ENCODE results near the gene SMIM41.

Gene SMIM41

DNA sequence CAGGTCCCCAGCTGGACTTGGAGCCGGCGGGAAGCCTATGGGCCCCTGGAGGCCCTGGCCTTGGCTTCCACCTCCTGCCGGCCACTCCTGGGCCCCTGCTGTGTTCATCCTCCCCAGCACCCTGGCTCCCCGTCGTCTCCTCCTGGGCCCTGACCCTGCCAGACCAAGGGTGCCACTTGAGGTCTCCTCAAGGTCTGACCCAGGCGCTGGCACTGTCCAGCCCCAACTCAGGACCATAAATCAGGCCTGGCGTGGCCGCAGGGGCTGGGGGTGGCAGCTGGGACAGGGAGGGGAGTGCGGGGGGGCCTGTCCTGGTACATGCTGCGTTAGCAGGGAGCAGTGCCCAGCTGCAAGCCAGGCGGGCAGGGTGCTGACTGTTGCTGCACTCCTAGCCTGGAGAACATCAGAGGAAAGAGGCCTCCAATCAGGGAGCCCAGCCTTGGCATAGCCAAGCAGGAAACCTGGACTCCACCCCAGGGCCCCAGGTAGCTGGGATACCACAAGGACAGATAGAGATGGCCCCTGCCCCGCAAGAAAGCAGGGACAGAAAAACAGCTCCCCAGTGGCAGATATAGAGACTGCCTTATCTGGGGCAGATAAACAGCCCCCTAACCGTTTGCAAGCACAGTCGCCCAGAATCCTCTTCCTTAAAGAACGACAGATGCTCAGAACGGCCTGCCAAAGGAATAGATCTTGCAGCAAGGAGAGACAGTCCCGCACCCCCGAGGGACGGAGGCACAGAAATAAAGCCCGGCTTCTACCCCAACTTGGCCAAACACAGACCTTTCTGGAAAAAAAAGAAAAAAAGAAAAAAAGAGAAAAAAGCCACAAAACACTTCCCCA is 16.2 kb upstream of the SMIM41 start:
- no peak for DNase-seq

DNA sequence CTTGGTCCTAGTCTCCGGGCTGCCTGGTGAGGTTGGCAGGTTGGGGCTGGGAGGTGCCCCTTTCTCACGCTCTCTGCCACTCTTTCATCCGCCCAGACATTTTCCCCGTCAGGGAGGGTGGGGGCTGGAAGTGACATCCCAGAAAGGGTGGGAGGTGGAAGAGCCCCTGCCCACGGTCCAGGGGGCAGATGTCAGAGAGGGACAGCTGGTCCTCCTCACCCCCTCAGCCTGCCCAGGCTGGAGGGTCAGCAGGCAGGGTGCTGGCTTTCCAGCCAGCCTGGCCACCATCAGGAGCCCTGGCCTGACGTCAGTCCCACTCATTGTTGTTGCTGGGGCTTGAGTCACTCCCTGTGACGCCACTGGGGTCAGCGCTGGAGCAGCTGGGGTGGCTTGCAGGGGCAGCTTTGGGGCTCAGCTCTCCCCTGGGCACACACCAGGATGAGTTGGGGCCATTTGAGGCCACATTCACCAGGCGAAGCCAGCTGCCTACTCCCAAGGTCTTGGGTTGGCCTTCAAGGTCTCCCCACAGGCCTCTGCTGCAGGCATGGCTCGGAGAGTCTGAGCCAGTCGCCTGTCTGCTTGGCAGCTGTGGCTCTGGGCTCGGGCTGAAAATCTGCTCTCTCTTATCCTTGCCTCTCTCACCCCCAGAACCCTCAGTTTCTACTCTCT is 15.4 kb upstream of the SMIM41 start:
- DNase-seq, result no peak

DNA sequence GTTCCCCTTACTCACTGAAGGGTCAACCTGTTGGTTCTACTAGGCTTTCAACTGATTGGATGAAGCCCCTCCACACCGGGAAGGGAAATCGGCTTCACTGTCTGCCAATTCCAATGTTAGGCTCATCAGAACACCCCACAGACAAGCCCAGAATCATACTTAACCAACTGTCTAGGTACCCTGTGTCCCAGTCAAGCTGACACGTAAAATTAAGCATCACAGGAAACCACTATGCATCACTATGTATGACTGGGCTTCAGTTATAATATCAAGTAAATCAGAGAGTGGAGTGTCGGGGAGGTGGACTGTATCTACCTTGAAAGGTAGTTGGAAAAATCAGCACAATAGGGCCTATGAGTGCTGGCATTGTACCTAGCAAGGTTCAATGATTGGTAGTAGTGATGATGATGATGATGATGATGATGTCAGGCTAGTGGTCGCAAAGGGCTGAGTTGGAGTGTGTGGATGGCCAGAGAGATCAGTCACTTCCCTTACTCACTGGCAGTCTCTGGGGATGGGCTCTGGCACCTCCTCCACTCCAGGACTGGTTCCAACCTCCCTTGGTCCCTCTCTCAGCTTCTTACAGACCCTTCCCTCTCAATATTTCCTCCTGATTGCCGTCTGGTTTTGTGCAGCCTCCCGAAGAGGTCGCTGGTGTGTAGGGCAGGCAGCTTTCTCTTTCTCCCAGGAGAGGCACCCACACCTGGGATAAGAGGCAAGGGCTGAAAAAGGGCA is 13.0 kb upstream of the SMIM41 start:
- DNase-seq, result no peak

DNA sequence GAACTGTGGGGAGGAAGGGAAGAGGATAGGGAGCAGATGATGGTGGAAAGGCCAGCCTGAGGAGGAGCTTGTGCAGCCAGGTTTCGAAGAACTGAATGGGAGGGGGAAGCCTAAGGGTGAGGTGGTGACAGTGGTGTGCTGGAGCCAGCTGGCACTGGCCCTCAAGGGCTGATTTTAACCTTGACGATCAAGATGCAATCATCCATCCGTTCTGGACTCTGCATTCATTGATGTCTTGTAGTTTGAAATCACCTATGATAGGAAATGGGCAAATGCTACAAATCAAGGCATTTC is 12.5 kb upstream of the SMIM41 start:
- no peak for DNase-seq

DNA sequence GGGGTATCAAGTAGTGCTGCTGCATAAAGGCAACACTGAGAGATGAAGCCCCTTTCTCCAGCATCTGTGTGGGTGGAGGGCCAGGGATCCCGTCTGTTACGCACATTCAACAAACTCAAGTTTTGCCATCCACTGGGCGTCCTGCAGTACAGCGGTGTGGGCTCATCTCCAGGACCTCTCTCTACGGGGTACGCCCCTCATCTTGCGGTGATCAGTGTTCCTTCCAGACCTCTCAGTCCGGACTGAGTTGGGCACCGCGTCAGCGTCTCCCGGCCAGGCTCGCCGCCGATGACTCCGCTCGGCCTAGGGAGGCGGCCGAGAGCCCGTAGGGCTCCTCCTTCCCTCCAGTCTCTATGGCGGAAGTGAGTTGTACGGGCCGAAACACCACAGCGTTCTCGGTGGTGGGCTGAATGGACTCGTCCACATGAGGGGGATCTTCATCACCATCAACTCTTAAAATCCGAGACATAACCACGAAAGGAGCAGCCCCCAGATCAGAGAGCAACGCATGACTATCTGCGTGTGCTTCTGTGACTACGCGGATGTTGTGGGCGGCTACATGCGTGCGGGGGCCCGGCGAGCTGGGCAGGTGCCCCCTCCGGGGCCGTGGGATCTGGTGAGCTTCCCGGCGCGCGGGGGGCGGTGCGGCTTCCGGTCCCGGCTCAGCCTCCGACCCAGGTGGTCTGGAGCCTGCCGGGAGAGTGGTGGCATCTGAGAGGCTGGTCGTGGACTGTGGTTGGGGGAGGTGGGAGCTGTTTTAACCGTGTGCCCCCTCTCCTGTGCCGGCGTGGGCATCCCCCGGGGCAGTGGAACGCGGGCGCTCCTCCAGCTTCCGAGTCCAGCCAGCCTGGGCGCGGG is 9.9 kb upstream of the SMIM41 start, which contains the start of gene ATG101:
Gene ATG101, plus strand, starts transcription at position 652 of the 858 bp plus-strand sequence. CDS start 3,673 bp downstream, outside the sequence.
- DNase-seq, result peak; percentile 83

DNA sequence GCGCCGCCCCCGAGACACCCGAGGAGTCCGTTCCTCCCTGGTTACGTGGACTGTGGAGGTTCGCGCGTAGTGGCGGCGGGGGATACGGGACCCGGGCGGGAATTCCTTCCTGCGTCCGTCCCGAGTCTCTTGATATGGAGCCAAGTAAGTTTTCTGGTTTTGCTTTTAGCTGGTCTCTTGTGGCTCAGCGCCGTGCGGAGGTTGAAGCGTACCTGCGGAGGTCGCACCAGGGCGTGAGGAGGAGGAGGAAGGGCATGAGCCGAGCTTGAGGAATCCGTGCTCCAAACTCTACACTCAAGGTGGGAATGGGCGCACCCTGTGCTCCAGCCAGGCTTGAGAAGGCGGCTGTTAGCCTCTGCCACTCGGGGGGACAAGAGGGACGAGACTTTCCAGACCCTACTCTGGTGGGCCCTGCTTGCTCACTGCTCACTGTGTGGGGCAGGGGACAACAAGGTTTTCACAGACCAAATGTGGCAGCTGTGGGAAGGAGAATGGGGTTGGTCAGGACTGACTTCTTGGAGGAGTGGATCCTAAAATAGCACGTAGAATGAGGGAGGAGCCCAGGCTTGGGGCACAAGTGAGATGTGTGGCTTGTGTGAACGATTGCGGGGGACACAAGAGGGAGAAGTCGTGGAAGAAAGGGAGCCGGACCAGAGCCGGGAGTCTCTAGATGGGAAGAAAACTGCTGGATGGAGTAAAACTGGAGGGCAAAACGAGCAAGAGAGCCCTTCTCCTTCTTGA is 9.1 kb upstream of the SMIM41 start:
- DNase-seq, result no peak

DNA sequence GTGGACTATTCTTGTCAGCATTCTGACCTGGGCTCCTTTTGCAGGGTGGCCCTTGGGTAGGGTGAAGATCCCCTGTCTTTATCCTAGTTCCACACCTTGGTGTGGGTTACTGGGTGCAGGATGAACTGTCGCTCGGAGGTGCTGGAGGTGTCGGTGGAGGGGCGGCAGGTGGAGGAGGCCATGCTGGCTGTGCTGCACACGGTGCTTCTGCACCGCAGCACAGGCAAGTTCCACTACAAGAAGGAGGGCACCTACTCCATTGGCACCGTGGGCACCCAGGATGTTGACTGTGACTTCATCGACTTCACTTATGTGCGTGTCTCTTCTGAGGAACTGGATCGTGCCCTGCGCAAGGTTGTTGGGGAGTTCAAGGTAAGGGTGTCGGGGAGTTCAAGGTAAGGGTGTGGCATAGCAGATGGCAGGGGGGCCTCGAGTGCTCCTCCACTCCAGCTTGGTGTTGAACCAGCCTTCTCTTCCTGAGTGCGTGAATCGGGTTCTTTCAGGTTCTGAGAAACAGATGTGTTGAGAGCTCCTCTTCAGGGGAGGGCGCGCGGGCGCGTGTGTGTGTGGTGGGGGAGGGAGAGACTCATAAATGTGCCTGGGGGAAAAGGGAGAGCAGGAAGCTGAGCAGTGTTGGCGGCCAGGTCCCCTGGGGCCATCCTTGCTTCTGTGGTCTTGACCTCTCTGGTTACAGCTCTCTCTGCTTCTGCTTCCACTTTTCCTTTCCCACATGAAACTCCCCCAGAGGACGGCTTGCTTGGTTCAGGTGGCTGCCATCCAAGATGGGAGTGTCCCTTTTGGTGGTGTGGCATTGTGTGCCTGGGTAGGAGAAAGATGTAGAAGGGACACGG is 5.7 kb upstream of the SMIM41 start:
- DNase-seq, result no peak

DNA sequence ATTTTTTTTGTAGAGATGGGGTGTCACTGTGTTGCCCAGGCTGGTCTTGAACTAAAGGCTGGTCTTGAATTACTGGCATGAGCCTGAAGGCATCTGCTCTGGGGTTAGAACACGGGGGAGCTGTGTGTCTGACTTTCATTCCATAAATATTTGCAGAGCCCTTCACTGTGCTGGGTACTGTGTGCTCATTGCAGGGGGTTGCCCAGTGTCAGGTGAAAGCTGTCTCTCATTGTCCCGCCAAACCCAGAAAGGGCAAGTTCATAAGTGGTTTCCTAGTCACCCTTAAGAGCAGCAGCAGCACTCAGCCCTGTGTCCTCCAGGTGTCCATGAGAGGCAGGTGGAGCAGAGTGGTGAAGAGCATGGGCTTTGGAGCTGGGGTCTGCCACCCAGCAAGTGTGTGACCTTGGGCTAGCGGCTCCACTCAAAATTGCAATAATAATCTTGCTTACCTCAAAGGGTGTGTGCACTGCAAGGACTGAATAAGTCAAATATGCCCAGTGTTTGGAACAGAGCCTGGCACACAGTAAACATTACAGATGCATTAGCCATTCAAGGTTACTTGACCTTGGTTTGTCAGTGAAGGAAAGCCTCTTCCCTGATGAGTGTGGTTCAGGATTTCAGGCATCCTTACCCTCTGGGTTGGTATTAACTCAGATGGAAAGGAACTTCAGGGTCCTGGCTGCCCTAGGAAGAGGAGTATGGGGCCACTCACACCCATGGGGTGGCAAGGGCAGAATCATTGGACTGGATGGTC is 4.4 kb upstream of the SMIM41 start:
- no peak for DNase-seq

DNA sequence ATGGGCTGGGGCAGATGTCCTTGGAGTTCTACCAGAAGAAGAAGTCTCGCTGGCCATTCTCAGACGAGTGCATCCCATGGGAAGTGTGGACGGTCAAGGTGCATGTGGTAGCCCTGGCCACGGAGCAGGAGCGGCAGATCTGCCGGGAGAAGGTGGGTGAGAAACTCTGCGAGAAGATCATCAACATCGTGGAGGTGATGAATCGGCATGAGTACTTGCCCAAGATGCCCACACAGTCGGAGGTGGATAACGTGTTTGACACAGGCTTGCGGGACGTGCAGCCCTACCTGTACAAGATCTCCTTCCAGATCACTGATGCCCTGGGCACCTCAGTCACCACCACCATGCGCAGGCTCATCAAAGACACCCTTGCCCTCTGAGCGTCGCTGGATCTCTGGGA is 2.7 kb upstream of the SMIM41 start:
- no peak for DNase-seq

DNA sequence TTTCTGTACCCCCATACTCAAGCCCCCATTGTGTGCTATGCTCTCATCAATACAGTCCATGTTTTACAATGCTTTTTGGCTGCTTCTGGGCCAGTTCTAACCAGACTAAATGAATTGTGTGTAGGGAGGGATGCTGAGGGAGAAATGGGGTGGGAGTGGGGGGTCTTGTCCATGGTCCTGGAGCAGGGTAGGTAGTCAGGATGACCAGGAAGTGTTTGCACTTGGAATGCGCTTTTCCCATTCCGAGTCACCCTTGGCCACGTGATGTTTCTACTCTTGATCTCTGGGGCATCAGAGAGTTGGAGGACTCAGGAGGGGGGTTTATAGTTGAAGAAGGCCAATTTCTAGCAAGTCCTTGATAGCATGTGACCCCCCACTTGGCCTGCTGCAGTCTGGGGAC is 1.2 kb upstream of the SMIM41 start:
- no peak for DNase-seq

DNA sequence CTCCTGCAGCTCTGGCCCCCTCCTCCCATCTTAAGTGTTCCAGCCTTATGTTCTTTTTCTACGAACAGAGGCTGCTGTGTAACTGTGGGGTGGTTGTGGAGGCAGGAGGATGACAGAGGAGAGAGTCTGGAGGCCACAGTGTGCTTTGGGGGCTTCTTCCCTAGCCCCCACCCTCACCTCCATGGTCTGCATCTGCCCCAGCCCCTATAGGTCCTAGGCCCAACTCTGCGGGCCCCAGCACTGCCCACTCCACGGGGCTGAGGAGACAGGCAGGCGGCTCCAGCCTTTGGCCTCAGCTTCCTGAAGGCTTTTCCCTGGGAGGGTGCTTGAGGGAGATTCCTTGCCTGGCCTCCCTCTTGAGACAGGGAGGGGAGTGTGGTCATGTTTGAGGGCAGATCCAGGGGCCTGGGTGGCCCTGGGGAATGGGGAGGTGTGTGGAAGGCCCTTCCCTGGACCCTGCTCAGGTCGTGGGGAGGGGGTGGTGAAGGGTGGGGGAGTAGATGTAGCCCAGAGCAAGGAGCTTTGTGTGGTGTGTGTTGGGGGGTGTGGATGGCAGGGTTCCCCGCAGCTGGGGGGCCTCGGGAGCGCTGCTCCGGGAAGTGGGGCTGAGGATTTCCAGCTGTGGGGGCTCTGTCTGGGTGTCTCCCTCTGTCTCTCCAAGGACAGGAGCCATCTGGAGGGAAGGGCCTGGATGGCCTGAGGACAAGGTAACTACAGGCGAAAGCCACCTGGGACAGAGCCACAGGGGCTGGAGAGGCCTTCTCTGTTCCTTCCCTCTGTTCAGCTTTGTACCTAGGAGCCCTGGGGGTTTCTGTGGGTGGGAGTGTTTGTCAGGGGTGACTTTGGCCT is 1.1 kb downstream of the SMIM41 start:
- no peak for DNase-seq

DNA sequence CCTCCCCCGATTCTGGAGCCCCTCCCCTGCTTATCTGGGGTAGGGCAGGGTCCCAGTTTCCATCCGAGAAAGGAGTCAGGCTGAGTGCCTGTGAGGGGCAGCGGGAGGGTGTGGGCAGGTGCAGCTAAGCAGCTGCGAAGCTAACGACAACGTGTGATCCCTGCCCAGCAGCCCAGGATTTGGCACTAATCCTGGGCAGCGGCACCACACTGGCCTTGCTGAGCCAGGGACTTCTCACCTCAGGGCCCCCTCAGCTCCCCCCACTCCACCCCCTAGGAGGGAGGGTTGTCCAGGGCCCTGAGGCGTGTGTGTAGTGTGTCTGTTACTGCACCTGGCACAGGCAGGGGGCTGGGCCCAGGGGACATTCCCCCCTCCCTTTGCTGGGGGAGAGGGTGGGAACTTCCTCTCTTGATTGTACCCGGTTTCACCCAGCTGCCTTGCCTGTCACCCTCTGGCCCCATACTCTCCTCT is 1.8 kb downstream of the SMIM41 start:
- no peak for DNase-seq

DNA sequence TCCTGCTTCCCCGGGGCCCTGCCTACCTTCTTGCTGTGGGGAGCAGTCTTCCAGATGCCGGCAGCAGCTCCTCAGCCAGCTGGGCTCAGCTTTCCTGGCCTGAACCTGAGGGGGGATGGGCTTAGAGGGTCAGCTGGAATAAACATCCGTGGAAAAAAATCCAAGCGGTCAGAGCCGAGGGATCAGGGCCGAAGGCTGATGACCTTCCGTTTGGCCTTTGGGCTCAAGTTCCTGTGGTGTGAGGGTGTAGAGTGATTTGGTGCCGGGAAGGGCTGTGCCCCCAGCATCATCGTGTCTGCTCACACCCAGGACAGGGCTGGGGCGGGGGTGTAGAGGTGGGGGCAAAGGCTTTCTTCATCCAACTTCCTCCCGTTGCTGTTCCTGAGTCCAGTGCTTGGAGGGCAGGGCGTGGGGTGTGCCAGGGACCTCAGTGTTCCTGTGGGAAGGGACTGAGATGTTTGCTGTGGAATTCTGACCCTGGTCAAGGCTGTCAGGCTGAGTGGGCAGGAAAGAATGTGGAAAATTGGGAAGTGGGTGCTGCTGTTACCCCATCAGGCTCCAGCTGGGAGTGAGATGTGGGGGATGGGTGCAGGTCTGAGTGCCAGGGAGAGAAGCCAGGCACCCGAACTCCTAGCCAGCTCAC is 2.6 kb downstream of the SMIM41 start:
- DNase-seq, result no peak

DNA sequence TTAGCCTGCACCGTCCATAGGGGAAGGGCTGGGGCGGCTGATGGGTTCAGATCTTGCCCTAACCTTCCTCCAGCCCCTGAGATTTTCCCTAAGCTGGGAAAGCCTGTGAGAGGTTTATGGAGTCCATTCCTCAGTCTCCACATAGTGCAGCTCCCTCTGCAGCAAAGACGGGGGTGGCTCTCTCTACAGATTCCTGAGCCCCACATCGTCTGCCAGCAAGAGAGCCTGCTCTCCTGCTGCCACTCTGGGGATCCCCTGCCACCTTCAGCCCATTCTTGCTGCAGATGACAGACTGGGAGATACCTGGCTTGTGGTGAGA is 3.1 kb downstream of the SMIM41 start:
- no peak for DNase-seq

DNA sequence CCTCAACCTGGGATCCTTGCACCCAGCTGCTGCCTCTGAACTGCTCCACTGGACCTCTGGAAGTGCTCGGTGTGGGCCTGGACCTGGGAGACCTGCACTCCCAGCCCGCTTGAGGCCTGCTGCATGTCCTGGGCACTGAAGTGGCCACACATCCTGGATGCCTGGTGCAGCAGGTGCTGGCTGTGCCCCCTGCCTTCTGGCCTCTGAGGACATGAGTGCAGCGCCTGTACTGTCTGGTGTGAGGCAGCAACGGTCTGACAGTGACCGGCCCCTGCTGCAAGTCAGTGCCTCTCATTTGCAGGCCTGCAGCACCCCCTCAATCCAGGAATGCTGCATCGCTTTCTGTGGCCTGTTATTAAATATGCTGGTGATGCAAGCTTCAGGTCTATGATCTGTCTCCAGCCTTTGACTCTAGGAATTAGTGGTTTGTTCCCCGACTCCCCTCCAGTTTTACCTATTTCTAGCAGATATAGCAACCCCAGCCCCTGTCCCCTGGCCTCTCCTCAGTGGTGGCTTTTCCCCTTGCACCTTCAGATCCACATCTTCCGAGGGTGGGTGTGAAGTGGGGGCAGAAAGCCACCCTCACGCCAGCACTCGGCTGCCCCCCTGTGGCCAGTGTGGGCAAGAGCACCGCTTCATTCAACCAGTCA is 3.6 kb downstream of the SMIM41 start:
- peak; percentile 47 for DNase-seq

DNA sequence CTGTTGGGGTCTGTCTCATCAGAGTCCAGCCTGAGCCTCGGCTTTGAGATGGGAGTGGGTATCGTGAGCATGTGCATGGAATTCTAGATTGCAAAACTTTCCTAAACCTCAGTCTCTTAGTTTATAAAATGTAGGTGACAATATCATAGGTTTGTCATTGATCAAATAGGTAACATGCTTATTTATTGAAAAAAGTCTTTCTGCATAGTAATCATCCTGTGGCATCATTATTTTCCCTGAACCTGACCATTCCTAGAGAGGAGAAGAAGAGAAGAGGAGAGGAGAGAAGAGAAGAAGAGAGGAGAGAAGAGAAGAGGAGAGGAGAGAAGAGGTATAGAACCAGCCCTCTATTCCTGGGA is 4.1 kb downstream of the SMIM41 start:
- DNase-seq, result no peak

DNA sequence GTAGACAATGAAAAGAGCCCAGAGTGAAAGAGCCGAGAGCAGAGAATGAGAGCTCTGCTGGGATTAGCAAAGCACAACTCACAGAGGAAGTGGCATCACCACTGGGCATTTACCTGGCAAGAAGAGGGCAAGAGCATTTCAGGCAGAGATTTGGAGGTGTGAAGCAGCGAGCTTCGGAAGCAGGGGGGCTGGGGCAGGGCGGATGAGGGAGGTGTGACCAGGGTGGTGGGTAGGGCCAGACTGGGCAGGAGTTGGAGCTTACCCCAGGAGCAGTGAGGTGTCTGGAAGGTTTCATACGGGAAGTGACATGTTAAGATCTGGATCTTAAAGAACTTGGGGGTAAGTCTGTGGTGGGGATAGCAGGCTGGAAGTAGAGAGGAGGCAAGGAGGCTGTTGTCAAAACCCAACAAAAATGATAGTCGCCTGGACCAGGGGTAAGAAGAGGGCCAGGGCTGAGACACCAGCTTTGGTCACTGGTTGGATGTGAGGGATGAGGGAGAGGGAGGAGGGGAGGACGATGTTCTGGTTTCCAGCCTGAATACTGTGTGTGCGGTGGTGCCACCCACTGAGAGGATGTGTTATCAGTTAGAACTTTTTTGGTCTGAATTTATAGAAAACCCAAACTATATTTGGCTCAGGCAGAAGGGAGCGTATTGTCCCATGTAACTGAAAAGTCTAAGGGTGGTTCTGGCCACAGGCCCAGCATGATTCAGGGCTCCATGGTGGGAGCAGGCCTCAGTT is 5.2 kb downstream of the SMIM41 start:
- DNase-seq, result no peak

DNA sequence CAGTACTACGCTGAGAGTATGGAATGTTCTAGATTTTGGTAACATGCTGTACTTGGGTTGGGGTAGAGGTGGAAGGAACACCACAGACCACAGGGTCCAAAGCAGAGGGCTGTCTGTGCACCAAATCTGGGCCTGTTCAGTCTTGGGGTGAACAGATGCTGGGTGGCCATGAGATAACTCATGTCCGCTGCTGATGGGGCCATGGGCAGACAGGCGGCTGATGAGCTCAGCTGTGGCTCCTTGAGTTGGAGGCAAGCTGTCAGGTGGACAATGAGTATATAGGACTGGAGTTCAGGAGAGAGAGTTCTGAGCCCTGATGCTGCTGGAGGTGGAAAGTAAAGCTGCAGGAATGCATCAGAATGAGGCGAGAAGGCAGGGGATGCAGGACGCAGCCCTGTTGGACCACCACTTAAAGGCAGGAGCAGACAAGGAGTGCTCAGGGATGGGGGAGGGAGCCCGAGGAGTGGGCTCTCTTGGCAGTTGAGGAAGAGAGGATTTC is 6.2 kb downstream of the SMIM41 start:
- DNase-seq, result no peak

All from GDM1 (cell line).